Hematopoietic multipotent progenitor cell treated with erythropoietin and hydrocortisone succinate and interleukin-3 and kit ligand, for 17 days (in vitro differentiated cells): ENCODE measurements around the gene EDDM3A.
A peak's percentile ranks its signal among the peaks of the same experiment; 100 is the strongest.
"Not testable (repeated sequence)": the region's sequence is repeated elsewhere in the genome, so short reads cannot be mapped to it uniquely, and the experiment has no call there.

ENCODE experiments used
- DNase-seq: peaks from one replicate; pipeline ENCODE4 v3.0.0-alpha.2; 2015; ENCODE audit warnings: low spot score

The EDDM3A gene, protein sequence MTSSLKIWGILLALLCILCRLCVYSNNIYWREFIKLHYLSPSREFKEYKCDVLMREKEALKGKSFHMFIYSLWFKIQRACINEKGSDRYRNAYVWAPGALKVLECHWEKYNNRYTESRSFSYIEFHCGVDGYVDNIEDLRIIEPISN

DNA sequence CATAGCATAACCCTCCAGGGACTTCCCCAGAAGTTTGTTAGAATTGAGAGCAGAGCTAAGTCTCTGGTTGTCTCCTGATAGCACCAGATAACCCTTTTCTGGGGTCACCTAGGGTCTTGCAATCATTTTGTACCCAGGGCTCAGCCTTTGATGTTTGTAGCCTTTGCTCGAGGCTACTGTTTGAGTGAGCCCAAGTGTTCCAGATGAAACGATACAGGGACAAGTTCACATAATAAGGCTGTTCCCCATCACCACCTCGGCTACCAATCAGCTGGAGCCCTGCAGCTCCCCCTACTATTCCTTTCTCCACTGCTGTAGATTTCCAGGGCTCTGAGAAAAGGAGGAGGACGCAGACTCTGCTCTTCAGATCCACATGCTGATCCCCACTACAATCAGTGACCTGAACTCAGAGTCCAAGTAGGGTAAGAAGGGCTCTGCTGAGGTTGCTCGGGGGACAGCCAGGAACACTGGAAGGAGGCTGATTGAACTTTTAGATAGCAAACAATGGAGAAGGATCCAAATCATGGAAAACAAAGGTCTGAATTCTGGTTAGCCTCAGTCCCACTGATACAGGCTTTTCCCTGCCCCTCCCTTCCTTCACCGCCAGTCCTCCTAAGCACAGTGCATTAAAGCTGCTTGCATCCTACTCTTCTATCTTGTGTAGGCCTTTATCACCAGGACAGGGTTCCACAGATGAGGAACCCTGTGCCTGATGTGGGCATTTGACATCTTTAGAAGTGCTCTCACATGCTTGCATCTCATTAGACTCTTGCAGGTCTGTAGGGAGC lies at the start of gene EDDM3A:
Gene EDDM3A (plus strand): TSS at position 317 of the 788 bp plus-strand sequence. CDS start 1,694 bp downstream, outside the sequence.
- DNase-seq, result no peak

DNA sequence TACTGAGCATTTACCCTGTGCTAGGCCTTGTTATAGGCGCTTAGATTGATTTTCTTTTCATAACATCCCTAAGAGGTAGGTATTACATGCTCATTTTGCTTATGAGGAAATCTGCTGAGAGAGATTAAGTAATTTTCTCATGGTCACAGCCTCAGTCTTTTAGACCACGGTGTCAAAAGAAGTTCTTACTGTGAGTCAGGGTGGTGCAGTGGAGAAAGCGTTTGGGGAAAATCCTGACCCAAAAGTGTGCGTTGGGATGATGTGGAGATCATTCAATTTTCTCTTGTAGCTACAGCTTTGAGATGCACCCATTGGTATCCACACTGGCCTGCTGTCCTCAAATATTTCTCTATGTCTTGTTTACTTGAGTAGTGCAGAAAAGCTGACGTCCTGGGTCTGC lies 48.9 kb upstream of the EDDM3A start:
- no peak for DNase-seq

DNA sequence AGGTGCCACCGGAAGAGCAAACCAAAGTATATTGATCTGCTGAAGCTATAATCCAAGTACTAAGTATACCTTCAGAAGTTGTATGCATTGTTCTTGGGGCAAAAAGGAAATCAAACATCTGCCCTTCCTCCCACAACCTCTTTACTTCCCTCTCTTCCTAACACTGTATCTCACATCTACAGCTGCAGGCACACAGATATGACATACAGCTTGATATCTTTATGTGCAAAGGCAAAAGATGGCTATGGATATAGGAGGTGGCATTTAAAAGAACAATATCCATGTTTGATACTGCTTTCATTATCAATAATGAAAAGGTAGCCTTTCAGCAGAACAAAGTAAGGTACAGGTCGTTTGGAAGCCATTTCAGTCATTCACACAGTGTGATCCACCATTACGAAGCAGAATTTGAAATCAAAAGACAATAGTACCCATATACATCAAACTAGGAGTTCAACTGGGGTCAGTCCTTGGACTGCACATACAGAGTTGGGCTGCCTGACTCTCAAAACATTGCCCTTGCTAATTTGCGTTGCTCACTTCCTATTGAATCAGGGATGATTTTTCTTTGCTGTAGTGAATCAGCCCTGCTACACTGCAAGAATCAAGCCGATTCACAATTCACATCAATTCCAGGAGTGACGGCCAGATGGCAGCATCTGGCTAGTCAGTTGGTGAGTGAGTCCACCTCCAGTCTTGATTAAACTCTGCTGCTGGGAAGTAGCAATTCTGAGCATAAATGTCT lies 48.2 kb upstream of the EDDM3A start:
- peak; percentile 84 for DNase-seq

DNA sequence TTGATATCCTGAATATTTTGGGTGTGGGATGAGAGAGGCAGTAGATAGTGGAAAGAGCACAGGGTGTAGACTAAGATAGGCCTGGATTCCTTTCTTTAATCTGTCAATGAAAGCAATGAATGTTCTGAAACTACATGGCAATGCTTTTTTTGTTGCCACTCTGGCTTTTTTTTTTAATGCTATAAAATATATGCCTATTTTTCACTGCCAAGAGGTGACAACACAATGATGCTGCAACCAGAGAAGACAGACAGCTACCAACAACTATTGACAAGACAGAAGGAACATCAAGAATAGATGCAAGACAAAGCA lies 47.7 kb upstream of the EDDM3A start:
- no peak for DNase-seq

DNA sequence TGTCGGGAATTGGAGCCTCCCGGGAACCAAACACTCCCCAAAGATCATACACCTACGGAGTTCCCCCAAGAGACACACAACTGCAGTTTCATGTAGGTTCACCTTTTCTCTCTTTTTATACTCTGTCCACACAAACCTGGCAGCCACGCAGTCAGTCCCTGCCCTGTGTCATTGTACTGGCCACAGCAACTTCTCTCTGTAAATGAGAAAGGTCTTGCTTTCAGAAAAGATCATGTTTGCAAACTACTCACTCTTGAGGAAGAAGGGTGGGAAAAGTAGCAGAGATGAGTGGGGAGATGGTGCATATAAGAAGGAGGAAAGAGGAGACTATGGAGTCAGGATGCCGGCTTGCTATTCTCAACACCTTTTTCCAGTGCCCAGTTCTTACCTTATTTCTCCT lies 46.8 kb upstream of the EDDM3A start:
- no peak for DNase-seq

DNA sequence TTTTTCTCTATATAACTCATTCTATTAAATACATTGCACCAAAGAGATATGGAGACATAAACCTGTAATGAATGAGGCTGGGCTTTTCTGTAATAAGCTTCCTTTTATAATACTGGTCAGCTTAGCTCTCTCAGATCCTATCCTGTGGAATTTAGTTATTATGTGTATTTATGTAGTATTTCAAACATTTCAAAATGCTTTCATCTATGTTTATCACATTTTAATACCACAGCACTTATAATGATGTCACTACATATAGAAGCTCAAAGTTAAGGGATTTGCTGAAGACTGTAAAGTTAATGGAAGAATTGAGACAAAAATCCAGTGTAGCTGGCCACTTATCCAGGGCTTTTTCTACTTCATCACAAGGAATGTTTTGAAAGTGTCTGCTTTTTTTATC lies 45.8 kb upstream of the EDDM3A start:
- no peak for DNase-seq

DNA sequence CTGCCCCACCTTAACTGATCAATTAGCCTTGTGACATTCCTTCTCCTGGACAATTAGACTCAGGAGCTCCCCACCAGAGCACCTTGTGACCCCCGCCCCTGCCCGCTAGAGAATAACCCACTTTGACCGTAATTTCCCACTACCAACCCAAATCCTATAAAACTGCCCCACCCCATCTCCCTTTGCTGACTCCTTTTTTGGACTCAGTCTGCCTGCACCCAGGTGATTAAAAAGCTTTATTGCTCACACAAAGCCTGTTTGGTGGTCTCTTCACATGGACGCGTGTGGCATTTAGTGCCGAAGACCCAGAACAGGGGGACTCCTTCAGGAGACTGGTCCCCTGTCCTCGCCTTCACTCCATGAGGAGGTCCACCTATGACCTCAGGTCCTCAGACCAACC lies 44.7 kb upstream of the EDDM3A start:
- DNase-seq, result not testable (repeated sequence)

DNA sequence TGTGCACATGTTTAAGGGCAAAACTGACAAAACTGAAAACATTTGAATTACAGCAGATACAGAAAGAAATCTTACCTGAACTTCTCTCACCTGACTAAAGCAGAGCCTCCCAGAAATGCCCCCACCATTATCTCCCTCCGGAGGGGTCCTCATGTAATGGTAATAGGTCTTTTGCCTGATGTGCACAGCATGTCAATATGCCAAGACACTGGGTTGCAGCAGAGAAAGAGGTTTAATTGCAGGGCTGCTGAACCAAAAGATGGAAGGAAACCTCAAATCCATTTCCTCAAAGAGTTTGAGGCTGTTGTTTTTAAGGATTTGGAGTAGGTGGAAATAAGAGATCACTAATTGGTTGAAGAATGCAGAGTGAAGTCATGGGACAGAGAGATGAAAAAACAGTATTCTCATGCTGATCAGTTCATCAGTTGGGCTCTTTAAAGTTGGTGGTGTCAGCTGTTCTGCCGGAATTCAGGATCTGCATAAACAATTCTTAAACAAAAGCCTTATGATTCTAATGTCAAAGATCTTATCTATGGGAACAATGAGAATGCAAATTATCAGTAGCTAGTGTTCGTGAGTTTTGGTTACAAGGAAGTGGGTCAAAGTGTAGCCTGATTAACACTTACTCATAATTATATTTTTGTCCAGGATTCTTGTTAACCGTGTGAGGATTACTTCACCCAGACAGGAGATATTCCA lies 38.9 kb upstream of the EDDM3A start:
- no peak for DNase-seq

DNA sequence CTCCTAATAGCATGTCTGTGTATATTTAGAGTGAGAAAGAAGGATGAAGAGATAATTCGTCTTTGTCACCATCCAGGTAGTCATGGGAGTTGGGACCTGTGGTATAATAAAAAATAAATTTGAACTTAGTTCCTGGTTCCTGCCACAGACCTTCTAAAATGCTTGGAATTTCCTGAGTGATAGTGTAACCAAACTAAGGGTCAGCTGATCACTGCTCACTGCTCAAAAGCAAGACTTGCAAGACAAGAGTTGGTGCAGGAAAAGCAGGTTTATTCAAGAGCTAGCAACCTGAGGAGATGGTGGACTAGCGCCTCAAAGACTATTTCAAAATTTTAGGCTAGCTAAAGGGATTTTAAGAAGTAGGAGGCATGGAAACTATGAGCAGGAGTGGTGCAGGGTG lies 38.1 kb upstream of the EDDM3A start:
- DNase-seq, result no peak

DNA sequence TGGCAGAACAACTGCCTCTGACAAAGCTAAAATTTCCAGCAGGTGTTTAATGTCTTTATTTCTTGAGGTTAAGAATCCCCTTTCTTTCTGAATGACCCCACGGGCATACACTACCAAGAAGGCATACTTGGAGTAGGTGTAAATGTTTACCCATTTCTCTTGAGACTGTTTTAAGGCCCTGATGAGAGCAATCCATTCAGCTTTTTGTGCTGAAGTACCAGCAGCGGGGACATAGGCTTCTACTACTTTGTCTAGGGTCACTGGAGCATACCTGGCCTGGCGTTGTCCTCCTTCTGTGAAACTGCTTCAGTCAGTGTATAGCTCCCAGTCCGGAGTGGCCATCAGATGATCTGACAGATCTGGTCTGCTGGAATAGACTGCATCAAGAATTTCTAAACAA lies 34.4 kb upstream of the EDDM3A start:
- DNase-seq, result peak; percentile 10

DNA sequence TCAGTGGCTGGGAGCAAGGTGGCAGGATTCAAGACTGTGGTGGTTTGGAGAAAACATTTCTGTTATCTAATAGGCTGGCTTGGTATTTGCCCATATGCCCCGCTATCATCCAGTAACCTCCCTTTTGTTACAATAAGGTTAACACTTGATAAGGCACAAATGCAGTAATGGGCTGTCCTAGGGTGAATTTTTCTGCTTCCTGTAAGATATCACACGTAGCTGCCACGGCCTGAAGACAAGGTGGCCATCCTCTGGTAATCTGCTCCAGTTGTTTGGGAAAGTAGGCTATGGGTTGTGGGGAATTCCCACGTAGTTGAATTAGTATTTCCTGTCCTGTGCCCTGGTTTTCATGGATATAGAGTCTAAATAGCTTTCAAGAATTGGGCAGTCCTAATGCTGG lies 34.0 kb upstream of the EDDM3A start:
- DNase-seq, result peak; percentile 35

DNA sequence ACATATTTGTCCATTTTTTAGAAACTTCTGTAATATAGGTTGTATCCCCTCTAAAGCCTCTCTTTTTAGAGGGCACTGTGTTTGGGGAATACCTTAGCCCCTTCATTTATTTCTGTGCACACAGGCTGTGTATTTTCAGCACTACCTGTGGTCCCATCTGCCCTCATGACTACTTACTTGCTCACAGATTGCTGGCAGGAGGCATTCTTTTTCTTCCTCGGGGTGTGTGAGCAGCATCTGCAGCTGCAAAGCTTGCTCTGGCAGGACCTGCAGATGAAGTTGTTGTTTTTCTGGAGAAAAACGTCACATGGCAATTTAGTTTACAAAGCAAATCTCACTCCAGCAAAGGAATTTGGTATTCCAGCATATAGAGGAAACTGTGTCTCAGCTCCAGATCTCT lies 32.8 kb upstream of the EDDM3A start:
- DNase-seq, result no peak

DNA sequence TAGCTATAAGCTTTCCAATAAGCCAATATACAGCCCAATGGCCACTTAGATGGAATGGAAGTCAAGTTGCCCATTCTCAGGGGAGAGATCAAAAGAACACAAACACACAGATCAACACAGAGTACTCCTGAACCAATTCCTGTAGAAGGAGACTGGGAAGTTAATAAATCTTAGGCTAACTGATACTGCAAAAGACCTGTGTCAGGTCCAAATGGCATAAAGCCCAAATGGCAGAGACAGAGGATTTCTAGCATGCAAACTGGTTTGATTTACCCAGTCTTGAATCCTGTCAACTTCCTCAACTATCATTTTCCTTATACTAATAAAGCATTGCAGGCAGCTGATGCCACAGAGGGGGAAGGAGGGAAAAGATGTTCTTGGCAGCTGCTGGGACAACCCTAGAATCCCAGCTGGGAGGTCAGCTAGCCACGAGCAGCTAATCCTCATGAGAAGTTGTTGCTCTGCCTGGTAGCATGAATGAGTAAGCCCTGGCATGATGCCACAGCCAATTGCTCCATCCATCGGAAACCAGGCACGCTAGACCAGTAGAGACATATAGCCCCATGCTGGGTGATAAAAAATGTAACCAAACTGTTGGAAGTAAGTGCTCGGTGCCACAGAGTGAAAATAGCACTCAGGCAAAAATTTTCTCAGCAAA lies 31.0 kb upstream of the EDDM3A start:
- no peak for DNase-seq

DNA sequence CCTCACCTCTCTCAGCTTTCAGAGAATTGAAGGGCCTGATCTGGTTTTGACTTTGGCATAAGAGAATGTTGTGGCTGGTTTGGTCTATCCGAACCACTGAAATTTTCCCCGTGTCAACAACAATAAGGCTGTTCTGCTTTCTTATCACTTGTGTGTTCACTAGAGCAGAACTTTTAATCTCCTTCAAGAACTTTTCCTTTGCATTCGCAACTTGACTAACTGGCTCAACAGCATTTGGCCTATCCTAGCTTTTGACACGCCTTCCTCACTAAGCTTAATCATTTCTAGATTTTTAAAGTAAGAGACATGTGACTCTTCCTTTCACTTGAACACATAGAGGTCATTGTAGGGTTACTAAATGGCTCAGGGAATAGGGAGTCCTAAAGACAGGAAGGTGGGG lies 25.9 kb upstream of the EDDM3A start:
- DNase-seq, result no peak

DNA sequence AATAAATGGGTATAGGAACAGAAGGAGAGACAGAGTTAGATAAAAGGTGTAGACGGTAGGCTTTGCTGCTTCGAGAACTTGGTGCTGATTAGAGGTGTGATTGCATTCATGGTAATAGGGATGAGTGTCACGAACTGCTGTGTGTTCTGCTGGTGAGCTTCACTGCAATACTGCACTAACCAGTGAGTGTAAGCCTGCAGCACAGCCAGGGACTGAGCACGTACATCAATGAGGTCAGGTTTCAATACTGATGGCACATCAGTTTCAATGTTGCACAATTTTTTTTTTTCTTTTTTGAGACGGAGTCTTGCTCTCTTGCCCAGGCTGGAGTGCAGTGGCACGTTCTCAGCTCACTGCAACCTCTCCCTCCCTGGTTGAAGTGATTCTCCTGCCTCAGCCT lies 24.9 kb upstream of the EDDM3A start:
- no peak for DNase-seq

DNA sequence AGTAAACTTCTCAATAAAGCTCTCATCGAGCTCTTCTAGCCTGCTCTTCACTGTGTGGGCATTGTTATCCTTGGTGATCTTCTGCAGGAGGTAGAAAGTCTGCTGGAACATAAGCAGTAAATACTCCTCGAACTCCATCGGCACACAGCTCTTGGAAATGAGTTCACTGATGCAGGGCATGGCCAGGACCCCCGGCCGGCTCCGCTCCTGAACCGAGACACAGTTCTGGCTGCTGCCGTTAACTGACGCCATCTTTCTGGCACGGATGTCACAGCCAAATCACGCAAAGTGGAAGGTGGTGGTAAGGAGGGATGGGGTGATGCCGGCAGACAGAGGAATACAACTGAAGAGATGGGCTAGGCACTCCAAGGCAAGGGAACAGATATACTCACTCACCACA lies 23.7 kb upstream of the EDDM3A start:
- no peak for DNase-seq

DNA sequence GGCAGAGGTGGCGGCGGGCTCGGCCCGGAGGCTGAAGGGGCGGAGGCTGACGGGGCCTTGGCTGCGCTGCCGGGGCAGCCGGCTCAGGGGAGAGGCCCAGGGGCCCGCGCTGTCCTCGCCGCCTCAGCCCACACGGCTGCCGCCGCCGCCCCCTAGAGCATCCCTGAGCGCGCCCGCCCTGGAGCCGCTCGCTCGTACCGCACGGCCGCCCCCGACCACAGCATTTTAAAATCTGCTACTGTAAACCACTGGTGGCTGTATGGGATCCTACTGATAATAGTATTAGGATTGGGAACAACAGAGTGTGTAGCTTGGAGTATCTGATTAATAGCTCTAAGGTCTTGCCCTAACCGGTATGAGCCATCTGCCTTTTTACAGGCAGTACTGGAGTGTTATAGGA lies 22.2 kb upstream of the EDDM3A start:
- no peak for DNase-seq

DNA sequence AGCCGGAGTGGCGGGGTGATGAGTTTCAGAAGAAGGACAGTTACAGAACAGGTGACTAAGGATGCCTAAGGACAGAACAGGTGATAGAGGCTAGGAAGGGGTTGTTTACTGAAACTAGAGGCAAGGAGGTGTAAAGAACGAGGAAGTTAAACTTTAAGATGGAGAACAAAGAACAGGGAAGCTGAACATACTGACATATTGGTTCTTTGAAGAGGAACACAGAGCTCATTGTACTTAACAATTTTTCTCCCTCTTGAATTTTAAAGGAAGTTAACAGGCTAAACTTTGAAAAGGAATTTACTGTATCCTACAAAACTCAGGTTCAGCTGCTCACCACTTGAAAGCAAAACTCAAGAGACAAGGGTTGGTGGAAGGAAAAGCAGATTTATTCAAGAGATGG lies 19.6 kb upstream of the EDDM3A start:
- DNase-seq, result not testable (repeated sequence)

DNA sequence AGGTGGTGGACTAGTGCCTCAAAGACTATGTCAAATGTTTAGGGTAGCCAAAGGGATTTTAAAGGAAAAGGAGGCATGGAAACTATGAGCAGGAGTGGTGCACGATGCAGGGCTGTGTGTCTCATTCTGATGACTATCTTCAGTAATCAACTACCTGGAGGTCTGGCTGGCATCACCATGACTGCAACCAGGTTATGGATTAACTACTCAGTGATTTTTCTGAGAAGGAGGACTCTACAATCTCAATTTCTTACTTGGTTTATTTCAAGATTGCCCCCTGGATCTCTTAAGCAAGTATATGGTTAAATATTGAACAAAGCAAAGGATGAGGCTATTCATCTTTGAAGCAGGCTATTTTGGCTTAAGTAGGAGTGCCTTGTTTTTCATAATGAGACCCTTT lies 19.2 kb upstream of the EDDM3A start:
- DNase-seq, result no peak

DNA sequence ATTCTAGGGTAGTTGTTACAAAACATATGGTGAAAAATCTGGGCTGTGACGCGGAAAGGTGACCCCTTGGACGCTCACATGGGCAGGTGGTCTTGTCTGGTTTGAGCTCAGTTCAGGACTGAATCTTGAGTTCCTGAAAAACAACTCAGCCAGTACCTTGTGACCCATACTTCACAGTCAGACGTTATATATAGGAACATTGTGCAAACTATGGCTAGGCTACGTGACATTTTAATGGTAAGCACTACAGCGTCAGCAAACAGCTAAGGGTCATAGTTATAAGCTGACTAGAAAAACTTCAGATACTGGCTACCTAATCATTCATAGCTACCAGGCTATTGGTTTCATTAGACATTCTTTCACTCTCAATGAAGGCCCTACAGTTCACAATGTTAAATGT lies 14.8 kb upstream of the EDDM3A start:
- no peak for DNase-seq

DNA sequence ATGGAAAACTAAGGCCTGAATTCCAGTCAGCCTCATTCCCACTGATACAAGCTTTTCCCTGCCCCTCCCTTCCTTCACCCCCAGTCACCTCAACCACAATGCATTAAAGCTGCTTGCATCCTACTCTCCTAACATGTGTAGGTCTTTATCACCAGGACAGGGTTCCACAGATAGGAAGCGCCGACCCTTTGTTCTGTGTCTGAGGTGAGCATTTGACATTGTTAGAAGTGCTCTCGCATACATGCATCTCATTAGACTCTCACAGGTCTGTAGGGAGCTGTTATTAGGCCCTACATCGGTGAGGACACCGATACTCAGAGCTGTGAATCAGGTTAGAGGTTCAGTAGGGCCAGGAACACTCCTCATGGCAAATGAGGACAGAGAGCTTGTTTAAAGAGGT lies 13.2 kb upstream of the EDDM3A start:
- DNase-seq, result no peak

DNA sequence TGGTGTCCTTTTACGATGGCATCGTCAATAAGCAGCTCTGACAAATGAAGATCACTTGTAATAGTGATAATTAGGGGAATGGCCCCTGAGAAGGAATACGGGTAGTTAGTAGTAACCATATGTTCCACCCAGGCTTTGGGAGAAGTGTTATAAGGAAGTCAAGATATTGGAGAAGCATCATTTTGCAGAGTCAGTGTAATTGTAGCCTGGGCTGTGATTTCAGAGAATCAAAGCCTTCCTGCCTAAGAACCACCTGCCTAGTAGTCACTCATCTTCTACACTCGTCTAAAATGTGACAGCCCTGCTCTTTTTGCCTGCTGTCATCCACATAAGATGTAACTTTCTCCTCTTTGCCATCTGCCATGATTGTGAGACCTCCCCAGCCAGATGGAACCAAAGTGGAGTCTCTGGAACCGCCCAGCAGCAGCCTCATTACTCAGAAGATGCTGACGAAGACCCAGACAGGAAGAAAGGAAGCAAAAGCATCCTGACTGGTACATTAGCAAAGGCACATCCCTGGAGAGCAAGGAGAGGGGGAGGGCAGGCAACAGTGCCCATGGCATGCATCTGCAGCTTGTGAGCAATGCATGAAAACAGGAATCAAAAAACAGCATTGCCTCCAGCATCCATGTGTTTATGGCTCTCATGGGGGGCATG lies 12.6 kb upstream of the EDDM3A start:
- DNase-seq, result no peak
